Measurements from ENCODE around the gene SESN1. TPM values are rescaled to one million over a fixed set of nuclear protein-coding genes. Genes with fewer than 3 reads are reported as not detected.

Gene SESN1
- total RNA-seq, 4 donors from 2014 or later, result 79.8 to 112 (median 90.8) TPM

DNA sequence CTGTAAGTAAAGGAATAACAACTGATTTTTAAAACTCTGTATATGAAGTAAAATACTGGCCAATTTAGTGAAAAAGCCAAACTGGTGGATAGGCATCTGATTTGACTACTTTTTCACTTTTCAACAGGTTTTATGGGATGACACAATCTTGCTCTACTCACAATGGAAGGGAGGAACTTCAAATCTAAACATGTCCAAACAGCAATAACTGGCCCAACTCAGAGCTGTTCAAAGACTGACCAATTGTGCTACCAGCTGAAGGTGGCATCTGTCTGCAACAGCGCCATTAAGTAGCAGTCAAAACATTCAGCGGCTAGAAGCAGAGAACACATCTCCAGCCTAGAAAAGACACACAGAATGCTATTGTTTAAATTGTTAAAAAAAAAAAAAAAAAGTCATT, 44.6 kb downstream of the SESN1 start:
- no peak overlapping the region for H3K4me3 ChIP-seq
- no peaks in the 10 kb centered on the region for H3K9me3 ChIP-seq
- WGBS, 2 donors, result 46 to 69% methylated on average over 2 of the region's 2 CpGs
- no peaks in the 10 kb centered on the region for H3K36me3 ChIP-seq
- H3K27me3 ChIP-seq, result no peaks in the 10 kb centered on the region
- DNase-seq (ENCODE audit: low spot score in 2 of 2), result no peak
- peaks cover 0 to 18% (median 0%) of the 10 kb centered on the region in 4 donors for H3K4me1 ChIP-seq
- no peak for TF ChIP-seq EP300 (IDR thresholded peaks at IDR 0.05)
- TF ChIP-seq, protein P1, sequence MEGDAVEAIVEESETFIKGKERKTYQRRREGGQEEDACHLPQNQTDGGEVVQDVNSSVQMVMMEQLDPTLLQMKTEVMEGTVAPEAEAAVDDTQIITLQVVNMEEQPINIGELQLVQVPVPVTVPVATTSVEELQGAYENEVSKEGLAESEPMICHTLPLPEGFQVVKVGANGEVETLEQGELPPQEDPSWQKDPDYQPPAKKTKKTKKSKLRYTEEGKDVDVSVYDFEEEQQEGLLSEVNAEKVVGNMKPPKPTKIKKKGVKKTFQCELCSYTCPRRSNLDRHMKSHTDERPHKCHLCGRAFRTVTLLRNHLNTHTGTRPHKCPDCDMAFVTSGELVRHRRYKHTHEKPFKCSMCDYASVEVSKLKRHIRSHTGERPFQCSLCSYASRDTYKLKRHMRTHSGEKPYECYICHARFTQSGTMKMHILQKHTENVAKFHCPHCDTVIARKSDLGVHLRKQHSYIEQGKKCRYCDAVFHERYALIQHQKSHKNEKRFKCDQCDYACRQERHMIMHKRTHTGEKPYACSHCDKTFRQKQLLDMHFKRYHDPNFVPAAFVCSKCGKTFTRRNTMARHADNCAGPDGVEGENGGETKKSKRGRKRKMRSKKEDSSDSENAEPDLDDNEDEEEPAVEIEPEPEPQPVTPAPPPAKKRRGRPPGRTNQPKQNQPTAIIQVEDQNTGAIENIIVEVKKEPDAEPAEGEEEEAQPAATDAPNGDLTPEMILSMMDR (IDR thresholded peaks at IDR 0.05), result no peak
- no peak for TF ChIP-seq POLR2A (IDR thresholded peaks at IDR 0.05)
- H3K27ac ChIP-seq, result no peak overlapping the region

DNA sequence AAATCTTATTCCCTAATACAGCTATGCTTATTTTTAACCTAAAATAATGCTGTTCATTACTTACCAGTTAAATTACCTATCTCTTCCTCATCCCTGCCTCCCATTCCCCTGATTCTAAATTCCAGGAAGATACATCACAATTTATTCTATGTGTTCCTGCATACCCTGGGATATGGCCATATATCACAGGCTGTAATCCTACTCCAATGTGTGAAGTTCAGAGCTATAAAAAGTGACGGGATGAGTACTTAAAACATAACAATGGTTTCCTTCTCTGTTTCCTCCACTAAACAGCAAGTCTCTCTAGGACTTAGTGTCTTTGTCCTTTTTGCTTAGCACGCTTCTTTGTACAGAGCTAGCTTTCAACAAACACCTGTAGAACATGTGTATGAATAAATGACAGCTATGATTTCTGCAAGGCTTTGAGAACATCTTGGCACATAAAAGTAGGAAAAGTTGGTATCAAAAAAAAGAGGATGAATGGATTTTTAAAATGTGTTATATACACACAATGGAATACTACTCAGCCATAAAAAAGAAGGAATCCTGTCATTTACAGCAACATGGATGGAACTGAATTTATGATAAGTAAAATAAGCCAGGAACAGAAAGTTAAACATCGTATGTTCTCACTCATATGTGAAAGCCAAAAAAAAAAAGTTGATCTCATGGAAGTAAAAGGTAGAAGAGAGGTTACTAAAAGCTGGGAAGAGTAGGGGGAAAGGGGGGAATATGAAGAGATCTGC, 45.8 kb downstream of the SESN1 start:
- Histone ChIP-seq H3K4me3 (no peak overlapping the region), H3K27ac (no peak overlapping the region), H3K36me3 (no peaks in the 10 kb centered on the region), H3K4me1 (peaks cover 0 to 18% (median 0%) of the 10 kb centered on the region in 4 donors), H3K9me3 (no peaks in the 10 kb centered on the region), H3K27me3 (no peaks in the 10 kb centered on the region)
- WGBS, 2 donors, result 95 to 98% methylated on average over 3 of the region's 3 CpGs
- TF ChIP-seq POLR2A (IDR thresholded peaks at IDR 0.05) (no peak), EP300 (IDR thresholded peaks at IDR 0.05) (no peak)
- TF ChIP-seq, protein P1 (IDR thresholded peaks at IDR 0.05), result no peak
- DNase-seq (ENCODE audit: low spot score in 2 of 2), result no peak

DNA sequence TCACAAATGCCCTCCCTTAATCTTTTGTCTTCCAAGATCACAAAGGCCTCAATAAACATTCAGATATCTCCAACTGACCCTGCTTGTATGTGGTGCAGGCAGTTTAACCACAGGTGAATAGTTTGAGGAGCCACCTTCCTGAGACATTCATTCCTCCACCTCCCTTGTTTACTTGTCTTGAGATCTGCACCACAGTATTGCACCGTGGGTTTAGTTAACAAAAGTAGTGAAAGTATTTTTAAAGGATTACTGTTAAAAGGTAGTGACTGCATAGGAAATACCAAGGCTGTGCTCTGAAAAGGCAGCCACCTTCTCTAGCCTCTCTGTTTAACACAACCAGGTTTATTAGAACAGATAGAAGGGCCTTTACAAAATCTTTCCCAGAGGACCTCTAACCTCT, 46.5 kb downstream of the SESN1 start:
- TF ChIP-seq, protein P1 (IDR thresholded peaks at IDR 0.05), result no peak
- TF ChIP-seq EP300 (IDR thresholded peaks at IDR 0.05), result no peak
- TF ChIP-seq POLR2A (IDR thresholded peaks at IDR 0.05), result no peak
- H3K9me3 ChIP-seq, result no peaks in the 10 kb centered on the region
- no peak overlapping the region for H3K27ac ChIP-seq
- H3K27me3 ChIP-seq, result no peaks in the 10 kb centered on the region
- DNase-seq (ENCODE audit: low spot score in 2 of 2), result no peak
- H3K4me3 ChIP-seq, result no peak overlapping the region
- H3K36me3 ChIP-seq, result no peaks in the 10 kb centered on the region
- WGBS, 2 donors, result 61 to 63% methylated on average over 1 of the region's 1 CpG
- H3K4me1 ChIP-seq, result peaks cover 0 to 13% (median 0%) of the 10 kb centered on the region in 4 donors

DNA sequence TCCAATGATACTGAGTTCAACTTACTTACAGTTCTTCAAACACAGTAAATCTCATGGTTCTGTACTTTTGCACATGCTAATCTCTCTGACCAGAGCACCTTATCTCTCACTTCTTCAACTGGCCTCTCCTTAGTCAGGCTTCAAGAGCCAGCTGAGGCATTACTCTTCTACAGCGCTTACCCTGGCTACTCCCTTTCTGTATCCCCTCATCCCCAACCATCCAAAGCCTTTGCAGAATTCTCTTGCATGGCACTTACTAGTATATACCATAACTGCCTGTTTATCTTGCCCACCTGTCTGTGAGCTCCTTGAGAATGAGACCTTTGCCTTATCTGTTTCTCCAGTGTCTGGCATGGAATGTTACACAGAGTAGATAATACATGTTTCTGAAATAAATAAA, 49.2 kb downstream of the SESN1 start:
- Histone ChIP-seq H3K4me3 (no peak overlapping the region), H3K36me3 (no peaks in the 10 kb centered on the region), H3K4me1 (peaks cover 0 to 5% (median 0%) of the 10 kb centered on the region in 4 donors), H3K27me3 (no peaks in the 10 kb centered on the region), H3K27ac (no peak overlapping the region), H3K9me3 (no peaks in the 10 kb centered on the region)
- WGBS, 2 donors, result 94 to 100% methylated on average over 1 of the region's 1 CpG
- TF ChIP-seq, protein P1 (IDR thresholded peaks at IDR 0.05), result no peak
- TF ChIP-seq POLR2A (IDR thresholded peaks at IDR 0.05), result no peak
- no peak for TF ChIP-seq EP300 (IDR thresholded peaks at IDR 0.05)
- no peak for DNase-seq (ENCODE audit: low spot score in 2 of 2)

DNA sequence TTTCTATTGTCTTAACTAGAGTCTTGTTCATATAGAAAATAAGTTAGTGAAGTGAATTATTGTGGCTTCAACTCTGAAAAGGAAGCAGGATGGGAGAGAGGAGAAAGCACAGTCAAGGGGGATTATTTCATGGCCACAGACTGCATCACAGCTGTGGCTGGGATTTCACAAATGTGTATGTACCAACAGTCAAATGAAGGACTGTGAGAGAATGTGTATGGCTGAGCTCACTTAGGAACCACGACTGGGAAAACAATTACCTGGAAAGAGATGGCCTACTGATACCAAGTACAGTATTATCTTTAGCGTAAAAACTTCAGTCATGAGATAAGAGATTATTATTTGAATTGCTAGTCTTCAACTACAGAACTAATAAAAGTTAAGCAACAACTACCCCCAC, 54.9 kb downstream of the SESN1 start:
- Histone ChIP-seq H3K4me3 (no peak overlapping the region), H3K4me1 (peaks cover 0 to 7% (median 0%) of the 10 kb centered on the region in 4 donors), H3K27me3 (no peaks in the 10 kb centered on the region), H3K27ac (no peak overlapping the region), H3K9me3 (no peaks in the 10 kb centered on the region), H3K36me3 (no peaks in the 10 kb centered on the region)
- TF ChIP-seq, protein P1 (IDR thresholded peaks at IDR 0.05), result no peak
- TF ChIP-seq EP300 (IDR thresholded peaks at IDR 0.05), result no peak
- no peak for TF ChIP-seq POLR2A (IDR thresholded peaks at IDR 0.05)
- WGBS, 2 donors, result 71 to 83% methylated on average over 2 of the region's 2 CpGs
- no peak for DNase-seq (ENCODE audit: low spot score in 2 of 2)

All from tibial nerve (tissue), 4 donors.